ENCODE measurements around the gene EFNB3. TPM values are rescaled to one million over a fixed set of nuclear protein-coding genes. Genes with fewer than 3 reads are reported as not detected.

Gene EFNB3
- total RNA-seq, 1 experiment from 2014 or later, result 2.5 TPM

- DNase-seq (ENCODE audit: low read depth, low spot score), result no peak
- Histone ChIP-seq H3K9me3 (ENCODE audit: control insufficient read depth, insufficient read depth, low read depth, low read length) (no peaks in the 10 kb centered on the region), H3K4me3 (ENCODE audit: low read depth in 2 of 2, low read length in 2 of 2) (no peak overlapping the region), H3K27me3 (ENCODE audit: control insufficient read depth, insufficient read depth, low read length) (no peaks in the 10 kb centered on the region), H3K4me1 (ENCODE audit: control insufficient read depth, insufficient read depth, low read length) (no peaks in the 10 kb centered on the region), H3K36me3 (ENCODE audit: control insufficient read depth, insufficient read depth, low read length) (0 out of 2 replicates have a peak, but pooled peaks cover 2% of the 10 kb centered on the region), H3K27ac (ENCODE audit: low read length) (no peak overlapping the region)
- TF ChIP-seq SIN3A (IDR thresholded peaks at IDR 0.05; ENCODE audit: borderline replicate concordance, insufficient read depth, low read depth, low read length) (no peak), CTCF (IDR thresholded peaks at IDR 0.05) (no peak), POLR2AphosphoS5 (IDR thresholded peaks at IDR 0.05; ENCODE audit: low read depth, low read length) (no peak), REST (IDR thresholded peaks at IDR 0.05; ENCODE audit: insufficient read depth in 1 of 2, low read depth in 2 of 2, low read length in 1 of 2) (no peak), TCF7L2 (IDR thresholded peaks at IDR 0.05; ENCODE audit: low read depth, low read length) (no peak)
- TSS peak; percentile 32 for BruUV-seq (replicated peaks)
- POLR2A ChIA-PET, result no interaction called here
- in situ Hi-C loops (cut with HindIII; ENCODE audit: low pct_unique_long_range_greater_than_20kb, low sequenced_read_pairs), result no loop called here
- CTCF ChIA-PET, result interaction anchor here (0.5 kb wide), 1 partner anchor 8 kb away, joined by 4 read pairs; no protein-coding TSS in a partner anchor
- no peak for ATAC-seq
- intact Hi-C loops (cut with micrococcal nuclease; ENCODE audit: unreplicated experiment), result no loop called here
These were observed 27.5 kb upstream of the EFNB3 start for GRCh38 chr17:7677388-7678067.

GRCh38 chr17:7684851-7685532 is 20.0 kb upstream of the EFNB3 start:
- TF ChIP-seq POLR2AphosphoS5 (IDR thresholded peaks at IDR 0.05; ENCODE audit: low read depth, low read length) (no peak), SIN3A (IDR thresholded peaks at IDR 0.05; ENCODE audit: borderline replicate concordance, insufficient read depth, low read depth, low read length) (no peak), CTCF (IDR thresholded peaks at IDR 0.05) (no peak), REST (IDR thresholded peaks at IDR 0.05; ENCODE audit: insufficient read depth in 1 of 2, low read depth in 2 of 2, low read length in 1 of 2) (no peak), TCF7L2 (IDR thresholded peaks at IDR 0.05; ENCODE audit: low read depth, low read length) (no peak)
- H3K9me3 ChIP-seq (ENCODE audit: control insufficient read depth, insufficient read depth, low read depth, low read length), result no peaks in the 10 kb centered on the region
- H3K36me3 ChIP-seq (ENCODE audit: control insufficient read depth, insufficient read depth, low read length), result peaks cover 12% of the 10 kb centered on the region
- ChIA-PET POLR2A (no interaction called here), CTCF (no interaction called here)
- no peak for DNase-seq (ENCODE audit: low read depth, low spot score)
- peak overlapping the region; percentile 92 for H3K27ac ChIP-seq (ENCODE audit: low read length)
- in situ Hi-C loops (cut with HindIII; ENCODE audit: low pct_unique_long_range_greater_than_20kb, low sequenced_read_pairs) (no loop called here), intact Hi-C loops (cut with micrococcal nuclease; ENCODE audit: unreplicated experiment) (no loop called here)
- peaks cover 9% of the 10 kb centered on the region; the same call in 1 of the 2 replicates for H3K4me1 ChIP-seq (ENCODE audit: control insufficient read depth, insufficient read depth, low read length)
- H3K4me3 ChIP-seq (ENCODE audit: low read depth in 2 of 2, low read length in 2 of 2), result peak overlapping the region; percentile 91 to 97
- ATAC-seq, result no peak
- BruUV-seq (replicated peaks), result no TSS peak
- no peaks in the 10 kb centered on the region for H3K27me3 ChIP-seq (ENCODE audit: control insufficient read depth, insufficient read depth, low read length)

Data from Panc1 (cell line).